OCI-LY1 (cell line): Measurements from ENCODE around the gene ROBO1.

ENCODE experiments used
- H2AFZ ChIP-seq: fragments of 200-600 bp; sonication (generic), shearing (Covaris generic); 2 replicates; pipeline ENCODE4 v1.6.0; 2014; ENCODE audit warnings: antibody characterized with exemption, mild to moderate bottlenecking, low read length
- H3F3A ChIP-seq: fragments of 200-600 bp; sonication (generic), shearing (Covaris generic); 2 replicates; pipeline ENCODE4 v1.6.0; 2014; ENCODE audit warnings: mild to moderate bottlenecking, antibody characterized with exemption, low read length, moderate library complexity; ENCODE audit not compliant: insufficient read depth
- H3K27ac ChIP-seq: fragments of 200-600 bp; sonication (generic); 2 replicates; pipeline ENCODE4 v1.5.1; 2014; ENCODE audit warnings: low read length, mixed run types, mild to moderate bottlenecking, low read depth; ENCODE audit not compliant: poor library complexity, severe bottlenecking
- H3K27me3 ChIP-seq: fragments of 200-600 bp; sonication (generic); 2 replicates; pipeline ENCODE4 v1.6.0; 2014; ENCODE audit warnings: antibody characterized with exemption, mild to moderate bottlenecking, low read length, moderate library complexity; ENCODE audit not compliant: insufficient read depth
- H3K36me3 ChIP-seq: fragments of 200-600 bp; sonication (generic); 2 replicates; pipeline ENCODE4 v1.6.1; 2014; ENCODE audit warnings: mild to moderate bottlenecking, antibody characterized with exemption, low read length, moderate library complexity, mixed read lengths; ENCODE audit not compliant: insufficient read depth
- H3K4me1 ChIP-seq: fragments of 200-600 bp; sonication (generic); 2 replicates; pipeline ENCODE4 v1.5.1; 2014; ENCODE audit warnings: mild to moderate bottlenecking, low read length, moderate library complexity; ENCODE audit not compliant: insufficient read depth, severe bottlenecking
- H3K4me2 ChIP-seq: fragments of 200-600 bp; sonication (generic), shearing (Covaris generic); 2 replicates; pipeline ENCODE4 v1.6.1; 2014; ENCODE audit warnings: low read length
- H3K4me3 ChIP-seq: fragments of 200-600 bp; sonication (generic); 2 replicates; pipeline ENCODE4 v1.5.1; 2014; ENCODE audit warnings: low read length, low read depth, mild to moderate bottlenecking, mixed read lengths; ENCODE audit not compliant: poor library complexity, severe bottlenecking
- H3K79me2 ChIP-seq: fragments of 200-600 bp; shearing (Covaris generic); 2 replicates; pipeline ENCODE4 v1.6.1; 2016; ENCODE audit warnings: mixed run types, low read length, mixed read lengths; ENCODE audit not compliant: insufficient read depth
- H3K9ac ChIP-seq: fragments of 200-600 bp; sonication (generic), shearing (Covaris generic); 2 replicates; pipeline ENCODE4 v1.6.1; 2014; ENCODE audit warnings: mild to moderate bottlenecking, low read length, mixed read lengths
- H3K9me2 ChIP-seq: fragments of 200-600 bp; sonication (generic), shearing (Covaris generic); 2 replicates; pipeline ENCODE4 v1.6.1; 2014; ENCODE audit warnings: low read depth, mild to moderate bottlenecking, low read length, mixed read lengths
- H3K9me3 ChIP-seq: fragments of 200-600 bp; shearing (Covaris generic); 2 replicates; pipeline ENCODE4 v1.6.1; 2014; ENCODE audit warnings: low read length, mixed read lengths
- H4K20me1 ChIP-seq: fragments of 200-600 bp; sonication (generic), shearing (Covaris generic); 2 replicates; pipeline ENCODE4 v1.6.0; 2016; ENCODE audit warnings: mild to moderate bottlenecking, low read length; ENCODE audit not compliant: insufficient read depth
- CTCF ChIP-seq: fragments of 200-600 bp; sonication (generic), shearing (Covaris generic); IDR thresholded peaks from 2 replicates; pipeline ENCODE4 v1.5.1; 2017; ENCODE audit warnings: mild to moderate bottlenecking, antibody characterized with exemption, low read length, moderate library complexity, mixed read lengths
- EZH2 ChIP-seq: fragments of 200-600 bp; sonication (generic), shearing (Covaris generic); IDR thresholded peaks from 2 replicates; pipeline ENCODE4 v1.8.0; 2017; ENCODE audit warnings: borderline replicate concordance, mixed run types, mild to moderate bottlenecking, antibody characterized with exemption, low read length, moderate library complexity, mixed read lengths

Gene ROBO1

DNA sequence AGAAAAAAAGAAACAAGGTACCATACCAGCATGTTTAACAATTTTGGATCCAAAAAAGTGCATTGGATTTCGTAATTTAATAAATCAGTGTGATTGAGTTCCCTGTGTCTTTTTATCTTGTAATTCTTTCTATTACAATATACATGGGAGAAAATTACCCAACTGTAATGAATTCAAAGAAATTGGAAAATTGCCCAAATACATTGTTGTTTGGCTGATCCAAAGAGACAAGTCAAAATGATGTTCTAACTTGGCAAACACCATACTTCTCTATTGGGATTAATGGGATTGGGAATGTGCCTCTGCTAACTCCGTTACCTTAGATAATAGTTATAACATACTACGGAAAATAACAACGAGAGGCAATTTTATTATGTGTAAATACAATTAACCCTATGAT lies 1097.1 kb downstream of the ROBO1 start:
- Histone ChIP-seq H3K79me2 (no peaks in the 10 kb centered on the region), H3F3A (no peaks in the 10 kb centered on the region), H3K36me3 (no peaks in the 10 kb centered on the region), H3K9ac (no peak overlapping the region), H3K9me2 (no peaks in the 10 kb centered on the region), H2AFZ (no peak overlapping the region), H3K27ac (no peak overlapping the region), H3K27me3 (no peaks in the 10 kb centered on the region), H3K9me3 (no peaks in the 10 kb centered on the region), H4K20me1 (no peaks in the 10 kb centered on the region), H3K4me2 (no peak overlapping the region), H3K4me3 (no peak overlapping the region), H3K4me1 (no peaks in the 10 kb centered on the region)
- TF ChIP-seq EZH2, result no peak
- no peak for TF ChIP-seq CTCF

DNA sequence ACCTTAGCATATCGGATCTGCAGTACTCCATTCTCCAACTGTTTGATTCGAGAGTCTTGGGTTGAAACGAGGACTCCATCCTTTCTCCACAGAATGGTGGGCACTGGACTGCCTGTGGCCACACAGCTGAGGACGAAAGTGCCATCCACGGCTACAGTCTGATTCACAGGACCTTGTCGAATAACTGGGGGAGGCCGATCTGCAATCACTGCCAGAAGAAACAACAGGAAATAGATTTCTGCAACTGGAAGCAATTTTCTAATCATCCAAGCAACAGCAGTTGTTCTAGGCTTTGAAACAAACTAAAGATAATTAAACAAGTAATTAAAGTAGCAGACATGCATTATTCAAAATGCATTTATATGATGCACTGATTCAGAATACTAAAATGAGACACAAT lies 1097.7 kb downstream of the ROBO1 start:
- no peak overlapping the region for H3K4me2 ChIP-seq
- TF ChIP-seq CTCF (no peak), EZH2 (no peak)
- H2AFZ ChIP-seq, result no peak overlapping the region
- H4K20me1 ChIP-seq, result no peaks in the 10 kb centered on the region
- no peaks in the 10 kb centered on the region for H3K79me2 ChIP-seq
- H3K9ac ChIP-seq, result no peak overlapping the region
- no peaks in the 10 kb centered on the region for H3F3A ChIP-seq
- no peaks in the 10 kb centered on the region for H3K36me3 ChIP-seq
- no peaks in the 10 kb centered on the region for H3K4me1 ChIP-seq
- no peaks in the 10 kb centered on the region for H3K9me2 ChIP-seq
- no peaks in the 10 kb centered on the region for H3K27me3 ChIP-seq
- no peaks in the 10 kb centered on the region for H3K9me3 ChIP-seq
- no peak overlapping the region for H3K27ac ChIP-seq
- no peak overlapping the region for H3K4me3 ChIP-seq

DNA sequence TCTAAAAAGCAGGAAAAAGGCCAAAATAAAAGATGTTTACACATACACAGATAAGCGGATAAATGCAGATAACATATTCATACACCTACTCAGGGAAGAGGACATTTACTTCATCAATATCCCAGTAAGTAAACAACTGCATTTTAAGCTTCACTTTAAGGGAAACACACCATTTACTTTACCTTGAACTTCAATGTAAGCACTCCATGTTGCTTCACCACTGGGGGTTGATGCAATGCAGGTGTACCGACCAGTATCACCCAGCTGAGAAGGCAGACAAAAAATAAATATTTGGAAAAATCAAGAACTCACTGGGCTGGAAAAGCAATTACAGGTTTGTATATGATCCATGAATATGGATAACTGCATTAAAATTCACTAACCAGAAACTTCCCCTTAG lies 1099.5 kb downstream of the ROBO1 start:
- Histone ChIP-seq H3K4me3 (no peak overlapping the region), H3K4me2 (no peak overlapping the region), H3K9ac (no peak overlapping the region), H3K27me3 (no peaks in the 10 kb centered on the region), H3K79me2 (no peaks in the 10 kb centered on the region), H3K4me1 (no peaks in the 10 kb centered on the region), H3K9me3 (no peaks in the 10 kb centered on the region), H2AFZ (no peak overlapping the region), H3F3A (no peaks in the 10 kb centered on the region), H3K9me2 (no peaks in the 10 kb centered on the region), H4K20me1 (no peaks in the 10 kb centered on the region), H3K36me3 (no peaks in the 10 kb centered on the region), H3K27ac (no peak overlapping the region)
- TF ChIP-seq CTCF, result no peak
- no peak for TF ChIP-seq EZH2
